Sigmoid colon (tissue), 4 donors: ENCODE data around the gene GYS2.

Source experiments
- EP300 ChIP-seq, 4 donors: sonication (generic); formaldehyde crosslinking; IDR thresholded peaks; one replicate each; pipeline ENCODE4 v1.6.1; 2017; ENCODE audit warnings: antibody characterized with exemption in 4 of 4
- POLR2A ChIP-seq, 2 donors: fragments of 450-650 bp; IDR thresholded peaks; one replicate each; pipeline ENCODE4 v1.6.1; 2016; ENCODE audit warnings: antibody characterized with exemption in 2 of 2, mild to moderate bottlenecking in 2 of 2, moderate library complexity in 2 of 2
- POLR2AphosphoS5 ChIP-seq, 4 donors: sonication (generic); formaldehyde crosslinking; IDR thresholded peaks; one replicate each; pipeline ENCODE4 v1.6.1; 2017; ENCODE audit warnings: antibody characterized with exemption in 4 of 4
- TF ChIP-seq, protein P1 (sequence below), 4 experiments: fragments of 450-650 bp in 3 of 4; fragments of 200-600 bp in 1 of 4; IDR thresholded peaks; one replicate each; pipeline ENCODE4 v1.5.1; 2016 to 2019; ENCODE audit warnings: antibody characterized with exemption in 4 of 4, mild to moderate bottlenecking in 3 of 4, moderate library complexity in 2 of 4

DNA sequence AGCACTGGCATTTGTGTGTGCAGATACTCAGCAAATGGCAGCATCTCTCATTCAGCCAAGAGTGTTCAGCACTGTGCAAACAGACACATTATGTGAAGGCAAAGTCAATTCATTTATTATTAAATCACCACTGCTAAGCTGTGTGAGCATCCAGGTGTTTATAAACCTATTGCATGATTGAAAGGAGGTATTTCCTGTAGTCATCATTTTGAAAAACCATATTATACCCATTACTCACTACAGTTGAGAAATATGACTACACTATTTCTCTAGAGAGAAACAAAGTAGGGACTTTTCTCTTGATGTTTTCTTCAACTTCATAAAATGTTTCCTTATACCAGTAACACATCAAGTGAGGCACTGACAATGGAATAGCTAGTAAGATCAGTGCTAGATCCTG is 64.8 kb downstream of the GYS2 start:
- TF ChIP-seq, protein P1, sequence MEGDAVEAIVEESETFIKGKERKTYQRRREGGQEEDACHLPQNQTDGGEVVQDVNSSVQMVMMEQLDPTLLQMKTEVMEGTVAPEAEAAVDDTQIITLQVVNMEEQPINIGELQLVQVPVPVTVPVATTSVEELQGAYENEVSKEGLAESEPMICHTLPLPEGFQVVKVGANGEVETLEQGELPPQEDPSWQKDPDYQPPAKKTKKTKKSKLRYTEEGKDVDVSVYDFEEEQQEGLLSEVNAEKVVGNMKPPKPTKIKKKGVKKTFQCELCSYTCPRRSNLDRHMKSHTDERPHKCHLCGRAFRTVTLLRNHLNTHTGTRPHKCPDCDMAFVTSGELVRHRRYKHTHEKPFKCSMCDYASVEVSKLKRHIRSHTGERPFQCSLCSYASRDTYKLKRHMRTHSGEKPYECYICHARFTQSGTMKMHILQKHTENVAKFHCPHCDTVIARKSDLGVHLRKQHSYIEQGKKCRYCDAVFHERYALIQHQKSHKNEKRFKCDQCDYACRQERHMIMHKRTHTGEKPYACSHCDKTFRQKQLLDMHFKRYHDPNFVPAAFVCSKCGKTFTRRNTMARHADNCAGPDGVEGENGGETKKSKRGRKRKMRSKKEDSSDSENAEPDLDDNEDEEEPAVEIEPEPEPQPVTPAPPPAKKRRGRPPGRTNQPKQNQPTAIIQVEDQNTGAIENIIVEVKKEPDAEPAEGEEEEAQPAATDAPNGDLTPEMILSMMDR (IDR thresholded peaks at IDR 0.05) = no peak
- TF ChIP-seq POLR2AphosphoS5 (IDR thresholded peaks at IDR 0.05) = no peak
- no peak for TF ChIP-seq POLR2A (IDR thresholded peaks at IDR 0.05)
- TF ChIP-seq EP300 (IDR thresholded peaks at IDR 0.05) = no peak
